WI38 (cell line): ENCODE results near the gene PPP2R2C.

Experiments used
- H3K4me3 ChIP-seq: 2 replicates; pipeline ENCODE4 v1.5.1; 2011; ENCODE audit warnings: low read depth, mild to moderate bottlenecking, control low read depth, low read length
- CTCF ChIP-seq: IDR thresholded peaks from 2 replicates; pipeline ENCODE4 v1.5.1; 2012; ENCODE audit warnings: low read depth, mild to moderate bottlenecking, control low read depth, low read length

PPP2R2C gene

GRCh38 chr4:6500481-6501140 is 28.2 kb upstream of the PPP2R2C start:
- no peak for TF ChIP-seq CTCF
- H3K4me3 ChIP-seq, result no peak overlapping the region

- no peak overlapping the region for H3K4me3 ChIP-seq
- no peak for TF ChIP-seq CTCF
Measured at GRCh38 chr4:6499238-6499600, 26.8 kb upstream of the PPP2R2C start.

- TF ChIP-seq CTCF, result no peak
- H3K4me3 ChIP-seq, result no peak overlapping the region
Measured at GRCh38 chr4:6498511-6499237, 26.3 kb upstream of the PPP2R2C start.

GRCh38 chr4:6497796-6498195 is 25.4 kb upstream of the PPP2R2C start:
- TF ChIP-seq CTCF, result no peak
- no peak overlapping the region for H3K4me3 ChIP-seq

- no peak overlapping the region for H3K4me3 ChIP-seq
- TF ChIP-seq CTCF, result no peak
Measured at GRCh38 chr4:6495736-6496135, 23.3 kb upstream of the PPP2R2C start.

- TF ChIP-seq CTCF, result no peak
- H3K4me3 ChIP-seq, result no peak overlapping the region
Measured at GRCh38 chr4:6495296-6495590, 22.8 kb upstream of the PPP2R2C start.

GRCh38 chr4:6494431-6495295 is 22.2 kb upstream of the PPP2R2C start:
- H3K4me3 ChIP-seq, result no peak overlapping the region
- TF ChIP-seq CTCF, result no peak
